Neuronal stem cell (in vitro differentiated cells): ENCODE results near the gene NOC2L.

Source experiments
- DNase-seq: peaks from one replicate; pipeline ENCODE4 v3.0.0-alpha.2; 2013; ENCODE audit warnings: low spot score
- H2AFZ ChIP-seq: one replicate; pipeline ENCODE4 v1.6.1; 2013; ENCODE audit warnings: mild to moderate bottlenecking, low read length, inconsistent platforms
- H2AK5ac ChIP-seq: 2 replicates; pipeline ENCODE4 v1.6.1; 2013; ENCODE audit warnings: low read depth, mild to moderate bottlenecking, inconsistent platforms, low read length, moderate library complexity, mixed read lengths
- H2BK120ac ChIP-seq: 2 replicates; pipeline ENCODE4 v1.6.1; 2013; ENCODE audit warnings: low read depth, mild to moderate bottlenecking, inconsistent platforms, low read length, moderate library complexity, mixed read lengths
- H2BK12ac ChIP-seq: one replicate; pipeline ENCODE4 v1.6.1; 2013; ENCODE audit warnings: low read length, inconsistent platforms
- H2BK15ac ChIP-seq: 2 replicates; pipeline ENCODE4 v1.6.1; 2013; ENCODE audit warnings: mild to moderate bottlenecking, low read length, inconsistent platforms, mixed read lengths
- H2BK5ac ChIP-seq: one replicate; pipeline ENCODE4 v1.6.1; 2013; ENCODE audit warnings: inconsistent platforms, mild to moderate bottlenecking, low read length, moderate library complexity
- H3K14ac ChIP-seq: one replicate; pipeline ENCODE4 v1.6.1; 2013; ENCODE audit warnings: low read length, inconsistent platforms
- H3K18ac ChIP-seq: 2 replicates; pipeline ENCODE4 v1.6.1; 2013; ENCODE audit warnings: low read length, inconsistent platforms
- H3K23ac ChIP-seq: 2 replicates; pipeline ENCODE4 v1.6.1; 2013; ENCODE audit warnings: low read depth, mild to moderate bottlenecking, mixed read lengths, low read length, inconsistent platforms; ENCODE audit not compliant: poor library complexity
- H3K27ac ChIP-seq: replicated peaks from 3 replicates; pipeline ENCODE4 v1.5.1; 2013; ENCODE audit warnings: low read length, inconsistent platforms
- H3K27me3 ChIP-seq, 3 experiments: 2 replicates each; pipeline ENCODE4 v1.6.1; 2013; ENCODE audit warnings: low read length in 3 of 3, mild to moderate bottlenecking in 2 of 3, inconsistent platforms in 1 of 3, low read depth in 1 of 3, mixed read lengths in 1 of 3, moderate library complexity in 1 of 3; ENCODE audit not compliant: control insufficient read depth in 3 of 3, insufficient read depth in 3 of 3
- H3K36me3 ChIP-seq, 2 donors: replicated peaks in 1 of 2; 2 replicates each; pipeline ENCODE4 v1.6.1; 2013; ENCODE audit warnings: low read length in 2 of 2; ENCODE audit not compliant: control insufficient read depth in 2 of 2, insufficient read depth in 2 of 2
- H3K4ac ChIP-seq: 2 replicates; pipeline ENCODE4 v1.6.1; 2013; ENCODE audit warnings: inconsistent platforms, mild to moderate bottlenecking, low read length, moderate library complexity
- H3K4me1 ChIP-seq, 2 donors: 1 replicate in 1 of 2; 2 replicates in 1 of 2; pipeline ENCODE4 v1.6.1; 2013; ENCODE audit warnings: low read length in 2 of 2, low read depth in 1 of 2; ENCODE audit not compliant: control insufficient read depth in 2 of 2, insufficient read depth in 1 of 2
- H3K4me2 ChIP-seq: one replicate; pipeline ENCODE4 v1.6.1; 2013; ENCODE audit warnings: mild to moderate bottlenecking, low read length, inconsistent platforms; ENCODE audit not compliant: insufficient read depth, poor library complexity, severe bottlenecking
- H3K4me3 ChIP-seq, 2 donors: 2 replicates each; pipeline ENCODE4 v1.5.1; 2013; ENCODE audit warnings: low read length in 2 of 2, mild to moderate bottlenecking in 2 of 2, inconsistent platforms in 1 of 2, moderate library complexity in 1 of 2
- H3K79me1 ChIP-seq: one replicate; pipeline ENCODE4 v1.6.1; 2013; ENCODE audit warnings: low read depth, mild to moderate bottlenecking, inconsistent platforms, low read length, moderate library complexity
- H3K9ac ChIP-seq: one replicate; pipeline ENCODE4 v1.6.1; 2013; ENCODE audit warnings: mild to moderate bottlenecking, low read depth, low read length, inconsistent platforms; ENCODE audit not compliant: poor library complexity
- H3K9me3 ChIP-seq, 2 donors: replicated peaks in 1 of 2; 2 replicates each; pipeline versions ENCODE3 to v1.6.1; 2013; ENCODE audit warnings: low read length in 2 of 2, mild to moderate bottlenecking in 2 of 2, inconsistent platforms in 1 of 2, low read depth in 1 of 2, mixed read lengths in 1 of 2, moderate library complexity in 1 of 2; ENCODE audit not compliant: control insufficient read depth in 2 of 2, insufficient read depth in 1 of 2
- H4K8ac ChIP-seq: one replicate; pipeline ENCODE4 v1.6.1; 2013; ENCODE audit warnings: low read depth, mild to moderate bottlenecking, inconsistent platforms, low read length, moderate library complexity
- H4K91ac ChIP-seq: one replicate; pipeline ENCODE4 v1.6.1; 2013; ENCODE audit warnings: low read length, low read depth, mild to moderate bottlenecking, inconsistent platforms; ENCODE audit not compliant: poor library complexity
- WGBS, 2 donors: extraction: QIAGEN DNeasy Blood & Tissue Kit; methylation state at CpG; one replicate each; pipeline ENCODE4 v1.1.7; 2013; ENCODE audit warnings: missing lambda C conversion rate in 2 of 2, mixed read lengths in 1 of 2; ENCODE audit not compliant: insufficient read length in 2 of 2, insufficient replicate concordance in 1 of 2; ENCODE audit errors: extremely low coverage in 2 of 2; 5-methylcytosine and 5-hydroxymethylcytosine counted together

NOC2L gene

DNA sequence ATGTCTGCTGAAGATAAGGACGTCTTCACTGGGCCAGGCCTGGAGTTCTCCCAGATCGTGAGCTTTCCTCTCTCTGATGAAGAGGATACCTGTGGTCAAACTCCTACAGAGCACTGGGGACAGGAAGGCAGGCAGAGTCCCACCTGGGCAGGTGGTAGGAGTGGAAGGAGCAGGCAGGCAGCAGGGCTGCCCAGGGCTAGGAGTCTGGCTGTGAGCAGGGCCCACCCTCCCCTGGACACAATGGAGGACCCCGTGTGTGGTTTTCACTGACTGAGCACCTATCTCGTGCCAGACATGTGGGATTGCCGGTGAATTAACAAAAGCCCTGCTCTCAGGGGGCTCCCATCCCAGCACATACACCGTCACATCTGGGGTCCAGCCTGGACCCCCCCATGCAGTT, 40.2 kb downstream of the NOC2L start:
- WGBS, 2 donors = no CpG with 5 or more reads among the region's 6 CpGs
- Histone ChIP-seq H2AFZ (no peak overlapping the region), H3K9me3 (peaks cover 0 to 4% of the 10 kb centered on the region in 2 donors), H2BK15ac (peak overlapping the region; percentile 99), H3K4me1 (peaks cover 20 to 29% of the 10 kb centered on the region in 2 donors), H3K23ac (peak overlapping the region; percentile 85), H3K4me2 (no peak overlapping the region), H3K4me3 (no peak overlapping the region), H3K27me3 (peaks cover 14 to 91% (median 72%) of the 10 kb centered on the region in 3 experiments), H2BK5ac (peak overlapping the region; percentile 24), H3K4ac (peak overlapping the region; percentile 53), H4K91ac (no peak overlapping the region), H3K36me3 (peaks cover 0 to 2% of the 10 kb centered on the region in 2 donors), H3K79me1 (peaks cover 2% of the 10 kb centered on the region), H2BK12ac (peak overlapping the region; percentile 97), H3K18ac (no peak overlapping the region), H2BK120ac (peak overlapping the region; percentile 47), H3K9ac (no peak overlapping the region), H3K27ac (no peak overlapping the region), H3K14ac (no peak overlapping the region), H4K8ac (no peak overlapping the region), H2AK5ac (peak overlapping the region; percentile 99)
- DNase-seq = no peak

DNA sequence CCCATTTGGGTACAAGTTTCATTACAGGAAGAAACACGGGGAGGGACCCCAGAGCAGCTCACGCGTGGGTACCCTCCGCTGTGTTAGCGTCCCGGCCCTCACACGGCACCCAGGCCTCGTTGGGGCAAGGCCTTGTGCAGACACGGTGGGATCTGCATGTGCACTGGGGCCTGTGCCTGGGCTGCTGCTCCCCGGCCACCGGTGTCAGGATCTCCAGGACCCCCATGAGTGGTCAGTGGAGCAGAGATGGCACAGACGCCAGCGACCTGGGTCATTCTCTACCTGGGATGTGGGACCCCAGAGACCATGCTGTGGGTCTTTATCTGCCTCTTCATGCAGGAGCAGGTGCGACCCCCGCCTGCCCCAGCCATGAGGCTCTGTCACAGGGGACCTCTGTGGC, 40.7 kb downstream of the NOC2L start:
- Histone ChIP-seq H2BK5ac (peak overlapping the region; percentile 26), H3K27ac (no peak overlapping the region), H3K27me3 (peaks cover 11 to 93% (median 72%) of the 10 kb centered on the region in 3 experiments), H2BK12ac (no peak overlapping the region), H3K4ac (no peak overlapping the region), H3K36me3 (peaks cover 0 to 2% of the 10 kb centered on the region in 2 donors), H3K79me1 (peaks cover 2% of the 10 kb centered on the region), H3K14ac (no peak overlapping the region), H2BK15ac (peak overlapping the region; percentile 32), H3K4me2 (no peak overlapping the region), H3K23ac (peak overlapping the region; percentile 85), H3K9ac (peak overlapping the region; percentile 3), H2AK5ac (peak overlapping the region; percentile 99), H2BK120ac (no peak overlapping the region), H4K91ac (no peak overlapping the region), H3K4me1 (peaks cover 18 to 27% of the 10 kb centered on the region in 2 donors), H3K18ac (peak overlapping the region; percentile 27), H2AFZ (no peak overlapping the region), H4K8ac (no peak overlapping the region), H3K9me3 (peaks cover 0 to 4% of the 10 kb centered on the region in 2 donors), H3K4me3 (no peak overlapping the region)
- DNase-seq = no peak
- no CpG with 5 or more reads among the region's 15 CpGs for WGBS, 2 donors

DNA sequence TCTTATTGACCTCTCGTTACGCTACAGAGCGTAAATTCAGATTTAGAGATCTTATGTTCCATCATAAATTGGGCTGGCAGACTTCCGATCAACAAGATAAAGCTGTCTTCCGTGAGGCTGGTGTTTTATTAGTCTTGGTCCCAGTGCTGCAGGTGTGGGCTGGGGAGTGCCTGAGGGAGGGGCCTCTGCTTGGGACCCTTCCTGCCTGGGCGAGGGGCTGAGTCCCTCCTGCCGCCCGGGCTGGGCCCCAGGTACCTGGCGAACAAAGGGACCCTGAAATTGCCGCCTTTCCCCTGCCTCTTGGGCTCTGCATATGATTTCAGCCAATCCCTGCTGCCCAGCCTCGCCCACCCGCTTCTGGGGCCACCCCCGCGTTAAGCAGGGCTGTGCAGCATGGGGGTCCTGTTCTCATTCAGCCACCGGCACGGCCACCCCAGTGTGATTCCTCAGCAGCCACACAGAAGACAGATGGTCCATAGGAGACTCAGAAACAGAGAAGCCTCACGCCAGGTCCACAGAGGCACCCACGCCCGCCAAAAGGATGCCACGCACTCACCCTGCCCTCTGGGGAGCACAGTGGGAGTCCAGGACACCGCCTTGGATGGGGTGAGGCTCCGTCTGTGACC, 41.5 kb downstream of the NOC2L start:
- Histone ChIP-seq H2BK12ac (no peak overlapping the region), H3K4me1 (peaks cover 14 to 22% of the 10 kb centered on the region in 2 donors), H3K27ac (no peak overlapping the region), H2AFZ (no peak overlapping the region), H3K9me3 (peaks cover 0 to 6% of the 10 kb centered on the region in 2 donors), H2BK15ac (no peak overlapping the region), H3K79me1 (peaks cover 2% of the 10 kb centered on the region), H3K4ac (no peak overlapping the region), H2BK5ac (peak overlapping the region; percentile 26), H3K36me3 (peaks cover 0 to 2% of the 10 kb centered on the region in 2 donors), H2AK5ac (peak overlapping the region; percentile 24), H2BK120ac (no peak overlapping the region), H3K4me2 (no peak overlapping the region), H3K18ac (peak overlapping the region; percentile 77), H3K14ac (no peak overlapping the region), H3K23ac (no peak overlapping the region), H3K27me3 (peaks cover 3 to 89% (median 70%) of the 10 kb centered on the region in 3 experiments), H3K4me3 (no peak overlapping the region), H3K9ac (peak overlapping the region; percentile 9), H4K8ac (no peak overlapping the region), H4K91ac (no peak overlapping the region)
- WGBS, 2 donors = no CpG with 5 or more reads among the region's 22 CpGs
- DNase-seq = no peak

DNA sequence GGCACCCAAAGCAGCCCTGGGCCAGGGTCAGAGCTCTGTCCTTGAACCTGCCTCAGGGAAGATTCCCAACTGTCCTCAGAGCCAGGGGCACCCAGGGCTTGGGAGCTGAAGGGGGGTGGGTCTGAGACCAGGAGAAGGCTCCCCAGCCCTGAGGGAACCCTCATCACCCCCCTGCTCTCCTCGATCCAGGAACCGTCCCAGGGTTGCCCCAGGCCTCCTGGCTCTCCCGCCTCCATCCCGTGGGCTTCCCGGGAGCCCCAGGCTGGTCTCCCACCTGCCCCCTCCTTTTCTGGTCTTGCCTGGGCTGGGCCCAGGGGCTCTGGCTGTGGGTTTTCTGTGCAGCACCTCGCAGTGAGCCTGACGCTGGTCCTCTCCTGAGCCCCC, 42.0 kb downstream of the NOC2L start:
- no peak overlapping the region for H3K4me2 ChIP-seq
- no peak overlapping the region for H3K4me3 ChIP-seq
- H4K8ac ChIP-seq = peak overlapping the region; percentile 17
- peaks cover 2% of the 10 kb centered on the region for H3K79me1 ChIP-seq
- H2BK5ac ChIP-seq = peak overlapping the region; percentile 87
- peaks cover 0 to 6% of the 10 kb centered on the region in 2 donors for H3K9me3 ChIP-seq
- peaks cover 3 to 87% (median 68%) of the 10 kb centered on the region in 3 experiments for H3K27me3 ChIP-seq
- no CpG with 5 or more reads among the region's 7 CpGs for WGBS, 2 donors
- H2BK120ac ChIP-seq = no peak overlapping the region
- no peak overlapping the region for H2AFZ ChIP-seq
- no peak for DNase-seq
- peaks cover 0 to 2% of the 10 kb centered on the region in 2 donors for H3K36me3 ChIP-seq
- peak overlapping the region; percentile 31 for H3K23ac ChIP-seq
- H2BK15ac ChIP-seq = no peak overlapping the region
- H3K14ac ChIP-seq = peak overlapping the region; percentile 56
- peaks cover 14 to 19% of the 10 kb centered on the region in 2 donors for H3K4me1 ChIP-seq
- no peak overlapping the region for H3K9ac ChIP-seq
- no peak overlapping the region for H3K4ac ChIP-seq
- peak overlapping the region; percentile 76 for H3K18ac ChIP-seq
- no peak overlapping the region for H3K27ac ChIP-seq
- peak overlapping the region; percentile 30 for H2BK12ac ChIP-seq
- H2AK5ac ChIP-seq = peak overlapping the region; percentile 46
- no peak overlapping the region for H4K91ac ChIP-seq
